Measurements from ENCODE around the gene BANK1. TPM values are rescaled to one million over a fixed set of nuclear protein-coding genes. Genes with fewer than 3 reads are reported as not detected.

BANK1 gene
- total RNA-seq, 1 donor from 2014 or later, result 0.24 TPM

GRCh38 chr4:101950258-101950979, 159.9 kb downstream of the BANK1 start:
- intact Hi-C loops (cut with DNase I), result no loop called here
- DNase-seq, result no peak
- no peak for ATAC-seq (ENCODE audit: poor library complexity)

- ATAC-seq (ENCODE audit: poor library complexity), result no peak
- no peak for DNase-seq
- intact Hi-C loops (cut with DNase I), result no loop called here
These were observed 162.5 kb downstream of the BANK1 start for GRCh38 chr4:101952985-101953384.

GRCh38 chr4:101953949-101954348, 163.4 kb downstream of the BANK1 start:
- ATAC-seq (ENCODE audit: poor library complexity) (no peak), DNase-seq (no peak)
- intact Hi-C loops (cut with DNase I), result no loop called here

- no peak for ATAC-seq (ENCODE audit: poor library complexity)
- intact Hi-C loops (cut with DNase I), result no loop called here
- DNase-seq, result no peak
These were observed 163.8 kb downstream of the BANK1 start for GRCh38 chr4:101954351-101954750.

- no peak for ATAC-seq (ENCODE audit: poor library complexity)
- no peak for DNase-seq
- intact Hi-C loops (cut with DNase I), result no loop called here
These were observed 164.6 kb downstream of the BANK1 start for GRCh38 chr4:101954975-101955678.

- intact Hi-C loops (cut with DNase I), result no loop called here
- ATAC-seq (ENCODE audit: poor library complexity), result no peak
- DNase-seq, result no peak
These were observed 165.7 kb downstream of the BANK1 start for GRCh38 chr4:101956068-101956825.

GRCh38 chr4:101958547-101958946, 168.0 kb downstream of the BANK1 start:
- no peak for ATAC-seq (ENCODE audit: poor library complexity)
- intact Hi-C loops (cut with DNase I), result no loop called here
- no peak for DNase-seq

- DNase-seq (no peak), ATAC-seq (ENCODE audit: poor library complexity) (no peak)
- intact Hi-C loops (cut with DNase I), result no loop called here
These were observed 169.9 kb downstream of the BANK1 start for GRCh38 chr4:101960431-101960830.

- no peak for ATAC-seq (ENCODE audit: poor library complexity)
- intact Hi-C loops (cut with DNase I), result no loop called here
- DNase-seq, result no peak
These were observed 170.6 kb downstream of the BANK1 start for GRCh38 chr4:101961144-101961543.

GRCh38 chr4:101967697-101968346, 177.3 kb downstream of the BANK1 start:
- DNase-seq, result no peak
- ATAC-seq (ENCODE audit: poor library complexity), result no peak
- intact Hi-C loops (cut with DNase I), result no loop called here

- intact Hi-C loops (cut with DNase I), result no loop called here
- no peak for DNase-seq
- ATAC-seq (ENCODE audit: poor library complexity), result no peak
These were observed 177.8 kb downstream of the BANK1 start for GRCh38 chr4:101968364-101968763.

GRCh38 chr4:101969965-101970364, 179.4 kb downstream of the BANK1 start:
- DNase-seq, result no peak
- ATAC-seq (ENCODE audit: poor library complexity), result no peak
- intact Hi-C loops (cut with DNase I), result no loop called here

- no peak for DNase-seq
- no peak for ATAC-seq (ENCODE audit: poor library complexity)
- intact Hi-C loops (cut with DNase I), result no loop called here
These were observed 180.1 kb downstream of the BANK1 start for GRCh38 chr4:101970547-101971155.

- ATAC-seq (ENCODE audit: poor library complexity) (no peak), DNase-seq (no peak)
- intact Hi-C loops (cut with DNase I), result no loop called here
These were observed 182.3 kb downstream of the BANK1 start for GRCh38 chr4:101972791-101973190.

GRCh38 chr4:101973361-101973760, 182.8 kb downstream of the BANK1 start:
- ATAC-seq (ENCODE audit: poor library complexity) (no peak), DNase-seq (no peak)
- intact Hi-C loops (cut with DNase I), result no loop called here

- DNase-seq, result no peak
- ATAC-seq (ENCODE audit: poor library complexity), result no peak
- intact Hi-C loops (cut with DNase I), result no loop called here
These were observed 186.5 kb downstream of the BANK1 start for GRCh38 chr4:101977076-101977475.

GRCh38 chr4:101981756-101982155, 191.2 kb downstream of the BANK1 start:
- DNase-seq (no peak), ATAC-seq (ENCODE audit: poor library complexity) (no peak)
- intact Hi-C loops (cut with DNase I), result no loop called here

- no peak for ATAC-seq (ENCODE audit: poor library complexity)
- intact Hi-C loops (cut with DNase I), result no loop called here
These were observed 193.3 kb downstream of the BANK1 start for GRCh38 chr4:101983835-101984234.

More at GRCh38 chr4:101983835-101984234, 193.3 kb downstream of the BANK1 start:
- DNase-seq, result no peak

Measured in Right ventricle myocardium superior (tissue), 1 donor.